ENCODE data around the gene DIO1. TPM values are rescaled to one million over a fixed set of nuclear protein-coding genes. Genes with fewer than 3 reads are reported as not detected.

Gene DIO1
- polyA plus RNA-seq, 1 donor from 2014 or later = 0.18 TPM

DNA sequence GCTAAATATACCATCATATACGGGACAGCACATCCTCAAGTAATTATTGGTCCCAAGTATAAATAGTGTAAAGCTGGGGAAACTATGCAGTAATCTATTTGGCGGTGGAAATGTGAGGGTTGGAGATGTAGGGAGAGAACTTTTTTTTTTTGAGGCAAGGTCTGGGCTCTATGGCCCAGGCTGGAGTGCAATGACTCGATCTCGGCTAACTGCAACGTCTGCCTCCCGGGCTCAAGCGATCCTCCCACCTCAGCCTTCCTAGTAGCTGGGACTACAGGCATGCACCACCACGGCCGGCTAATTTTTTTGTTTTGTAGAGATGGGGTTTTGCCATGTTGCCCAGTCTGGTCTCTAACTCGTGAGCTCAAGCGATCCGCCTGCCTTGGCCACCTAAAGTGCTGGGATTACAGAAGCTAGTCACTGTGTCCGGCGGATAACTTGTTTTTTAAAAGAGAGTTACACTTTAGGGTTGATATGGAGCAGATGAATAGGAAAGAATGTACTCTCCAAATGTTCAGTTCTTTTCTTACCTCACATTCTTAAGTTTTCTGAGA lies 49.6 kb downstream of the DIO1 start:
- Mint-ChIP-seq H3K36me3 (peaks cover 2% of the 10 kb centered on the region), H3K4me3 (peak overlapping the region in 3 of 4 donors; percentile 18 to 96 (median 54)), H3K9me3 (no peaks in the 10 kb centered on the region), H3K27ac (peak overlapping the region; percentile 33 to 64 (median 49)), H3K27me3 (no peaks in the 10 kb centered on the region), H3K4me1 (peaks cover 26 to 31% (median 29%) of the 10 kb centered on the region in 3 donors)

GRCh38 chr1:53944469-53945182 lies 50.6 kb downstream of the DIO1 start:
- Mint-ChIP-seq H3K9me3 (no peaks in the 10 kb centered on the region), H3K36me3 (no peaks in the 10 kb centered on the region), H3K27ac (peak overlapping the region; percentile 76 to 96 (median 92)), H3K4me1 (peaks cover 26 to 31% (median 29%) of the 10 kb centered on the region in 3 donors), H3K4me3 (peak overlapping the region; percentile 95 to 99 (median 96)), H3K27me3 (no peaks in the 10 kb centered on the region)

DNA sequence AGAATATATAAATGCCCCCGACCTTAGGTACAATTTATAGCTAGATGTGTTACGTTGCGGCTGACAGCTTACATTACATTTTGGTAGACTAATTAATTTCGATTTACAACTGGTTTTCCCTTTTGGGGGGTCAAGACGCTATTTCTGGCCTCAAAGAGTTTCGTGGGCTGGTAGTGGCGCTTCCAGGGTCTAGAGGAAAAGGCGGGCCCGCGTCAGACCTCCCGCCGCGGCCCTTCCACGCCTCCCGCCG lies 51.1 kb downstream of the DIO1 start:
- Mint-ChIP-seq H3K27ac (peak overlapping the region; percentile 76 to 96 (median 92)), H3K9me3 (no peaks in the 10 kb centered on the region), H3K4me1 (peaks cover 26 to 29% (median 28%) of the 10 kb centered on the region in 3 donors), H3K27me3 (no peaks in the 10 kb centered on the region), H3K4me3 (peak overlapping the region; percentile 95 to 99 (median 96)), H3K36me3 (no peaks in the 10 kb centered on the region)

DNA sequence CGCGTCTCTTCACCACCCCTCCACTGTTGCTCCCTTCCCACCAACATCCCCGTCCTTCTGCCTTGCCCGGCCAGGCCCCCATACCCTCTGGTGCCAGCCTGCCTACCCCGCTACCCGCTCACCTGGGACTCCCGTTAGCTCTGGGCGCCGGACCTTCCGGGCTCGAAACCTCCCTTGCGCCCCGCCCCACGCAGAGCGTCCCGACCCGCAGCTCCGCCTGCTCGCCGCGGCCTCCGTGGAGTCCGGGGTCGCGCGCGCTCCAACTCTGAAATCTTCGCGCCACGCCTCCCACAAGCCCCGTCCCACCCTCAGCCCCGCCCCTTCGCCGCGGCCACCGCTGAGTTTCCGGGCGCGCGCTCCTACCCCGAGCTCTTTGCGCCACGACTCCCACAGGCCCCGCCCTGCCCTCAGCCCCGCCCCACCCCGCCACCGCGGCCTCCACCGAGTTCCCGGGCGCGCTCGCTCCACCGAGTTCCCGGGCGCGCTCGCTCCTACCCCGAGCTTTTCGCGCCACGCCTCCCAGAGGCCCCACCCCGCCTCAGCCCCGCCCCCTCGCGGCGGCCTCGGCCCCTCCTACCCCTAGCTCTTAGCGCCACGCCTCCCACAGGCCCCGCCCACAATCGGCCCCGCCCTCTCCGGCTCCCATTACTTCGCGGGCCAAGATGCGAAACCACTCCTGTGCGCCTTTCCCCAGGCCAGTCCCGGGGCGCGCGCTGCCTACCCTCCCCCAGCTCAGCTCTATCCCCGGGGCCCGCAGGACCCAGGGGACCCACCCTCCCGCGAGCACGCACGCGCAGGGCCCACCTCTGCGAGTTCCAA lies 51.7 kb downstream of the DIO1 start, which contains the start of gene IFT25:
Gene IFT25, minus strand, starts transcription at position 267 of the 819 bp plus-strand sequence. CDS start 5,617 bp downstream, outside the sequence.
- Mint-ChIP-seq H3K9me3 (no peaks in the 10 kb centered on the region), H3K27me3 (no peaks in the 10 kb centered on the region), H3K36me3 (no peaks in the 10 kb centered on the region), H3K4me3 (peak within 1 kb of the TSS; percentile 95 to 99 (median 96)), H3K27ac (peak within 1 kb of the TSS; percentile 76 to 96 (median 92)), H3K4me1 (peaks cover 24 to 27% (median 26%) of the 10 kb centered on the region in 3 donors)

GRCh38 chr1:53946252-53947171 lies 52.5 kb downstream of the DIO1 start, which contains the start of gene LRRC42:
LRRC42 (plus strand) TSS chr1:53946350; CDS start chr1:53952000, 5,650 bp downstream.
- no peaks in the 10 kb centered on the region for H3K27me3 Mint-ChIP-seq
- H3K36me3 Mint-ChIP-seq = peaks cover 1% of the 10 kb centered on the region
- H3K9me3 Mint-ChIP-seq = no peaks in the 10 kb centered on the region
- peak within 1 kb of the TSS; percentile 76 to 96 (median 92) for H3K27ac Mint-ChIP-seq
- H3K4me3 Mint-ChIP-seq = peak within 1 kb of the TSS; percentile 95 to 99 (median 96)
- peaks cover 24 to 27% (median 26%) of the 10 kb centered on the region in 3 donors for H3K4me1 Mint-ChIP-seq

- Mint-ChIP-seq H3K27me3 (no peaks in the 10 kb centered on the region), H3K36me3 (peaks cover 3% of the 10 kb centered on the region), H3K27ac (peak overlapping the region in 1 of 3 donors; percentile 69), H3K9me3 (no peaks in the 10 kb centered on the region), H3K4me3 (peak overlapping the region; percentile 41 to 81 (median 66)), H3K4me1 (peaks cover 24 to 27% (median 26%) of the 10 kb centered on the region in 3 donors)
These were observed 53.4 kb downstream of the DIO1 start for GRCh38 chr1:53947172-53947907.

DNA sequence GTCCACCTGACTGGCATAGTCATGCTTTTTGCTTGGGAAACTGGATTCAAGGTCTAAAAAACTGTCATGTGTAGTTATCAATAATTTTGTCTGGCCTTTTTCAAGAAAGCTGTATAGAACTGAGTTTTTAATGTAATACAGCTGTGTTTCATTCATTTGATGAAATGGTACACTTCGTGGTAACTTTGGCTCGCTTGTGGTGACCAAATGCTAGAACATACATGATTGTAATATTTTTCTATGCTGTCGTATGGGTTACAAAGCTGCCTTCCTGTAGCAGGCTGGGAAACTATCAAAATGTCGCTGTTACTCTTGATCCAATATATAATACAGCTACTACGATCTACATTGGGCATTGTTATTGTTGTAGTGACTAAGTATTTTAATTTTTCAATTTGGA lies 54.3 kb downstream of the DIO1 start:
- no peaks in the 10 kb centered on the region for H3K9me3 Mint-ChIP-seq
- peak overlapping the region in 2 of 4 donors; percentile 37 to 81 for H3K4me3 Mint-ChIP-seq
- no peaks in the 10 kb centered on the region for H3K27me3 Mint-ChIP-seq
- peaks cover 17 to 24% (median 20%) of the 10 kb centered on the region in 3 donors for H3K4me1 Mint-ChIP-seq
- peaks cover 5% of the 10 kb centered on the region for H3K36me3 Mint-ChIP-seq
- H3K27ac Mint-ChIP-seq = peak overlapping the region in 1 of 3 donors; percentile 69

GRCh38 chr1:53949023-53949990 lies 55.3 kb downstream of the DIO1 start:
- Mint-ChIP-seq H3K27ac (peak overlapping the region in 2 of 3 donors; percentile 7 to 68), H3K27me3 (no peaks in the 10 kb centered on the region), H3K36me3 (peaks cover 5% of the 10 kb centered on the region), H3K4me1 (peaks cover 9 to 16% (median 12%) of the 10 kb centered on the region in 3 donors), H3K9me3 (no peaks in the 10 kb centered on the region), H3K4me3 (peak overlapping the region in 1 of 4 donors; percentile 81)

- no peak overlapping the region for H3K27ac Mint-ChIP-seq
- peaks cover 0 to 8% (median 6%) of the 10 kb centered on the region in 3 donors for H3K4me1 Mint-ChIP-seq
- H3K36me3 Mint-ChIP-seq = peaks cover 5% of the 10 kb centered on the region
- H3K27me3 Mint-ChIP-seq = no peaks in the 10 kb centered on the region
- no peak overlapping the region for H3K4me3 Mint-ChIP-seq
- H3K9me3 Mint-ChIP-seq = no peaks in the 10 kb centered on the region
These were observed 57.7 kb downstream of the DIO1 start for GRCh38 chr1:53951697-53952096.

GRCh38 chr1:53954128-53954527 lies 60.1 kb downstream of the DIO1 start:
- H3K36me3 Mint-ChIP-seq = peaks cover 6% of the 10 kb centered on the region

DNA sequence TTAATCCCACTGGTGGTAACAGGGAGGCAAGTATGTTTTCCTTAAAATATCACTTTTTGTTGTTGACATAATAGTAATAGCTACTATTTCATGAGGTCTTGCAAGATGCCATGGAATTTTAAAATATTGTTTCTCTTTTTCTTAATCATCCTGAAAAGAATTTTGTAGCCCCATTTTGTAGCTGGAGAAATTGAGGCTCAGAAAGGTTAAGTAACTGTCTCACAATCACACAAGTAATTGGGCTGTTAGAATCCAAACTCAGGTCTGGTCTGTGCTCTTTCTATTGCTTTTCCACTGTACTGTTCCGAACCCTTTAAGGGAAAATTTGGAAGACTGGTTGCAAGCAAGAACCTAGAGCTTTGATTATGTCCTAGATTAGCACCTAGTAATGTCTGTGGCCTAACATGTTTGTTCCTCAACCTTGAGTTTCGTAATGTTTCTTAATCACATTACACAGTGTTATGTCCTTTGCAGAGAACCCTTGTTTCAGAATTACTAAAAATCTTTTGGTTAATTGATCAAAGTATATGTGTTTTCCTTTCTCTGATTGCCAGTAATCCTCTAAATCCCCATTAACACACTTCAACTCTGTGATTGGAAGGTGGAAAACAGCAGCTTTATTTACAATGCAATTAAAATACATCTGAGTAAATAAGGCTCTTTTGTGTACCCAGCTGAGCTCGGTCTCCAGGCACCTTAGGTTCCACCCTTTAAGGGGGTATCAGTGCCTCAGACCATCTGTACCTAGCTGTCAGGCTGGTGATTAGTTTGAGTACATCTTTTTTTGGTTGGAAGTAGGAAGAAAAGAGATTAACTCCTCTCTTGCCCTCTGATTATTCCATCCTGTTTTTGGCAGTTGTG lies 62.6 kb downstream of the DIO1 start:
- no peaks in the 10 kb centered on the region for H3K4me1 Mint-ChIP-seq
- no peaks in the 10 kb centered on the region for H3K9me3 Mint-ChIP-seq
- no peaks in the 10 kb centered on the region for H3K27me3 Mint-ChIP-seq
- peaks cover 5% of the 10 kb centered on the region for H3K36me3 Mint-ChIP-seq
- H3K4me3 Mint-ChIP-seq = no peak overlapping the region
- H3K27ac Mint-ChIP-seq = no peak overlapping the region

More at GRCh38 chr1:53954128-53954527, 60.1 kb downstream of the DIO1 start:
- Mint-ChIP-seq H3K4me1 (no peaks in the 10 kb centered on the region), H3K27me3 (no peaks in the 10 kb centered on the region), H3K27ac (no peak overlapping the region), H3K9me3 (no peaks in the 10 kb centered on the region), H3K4me3 (no peak overlapping the region)

DNA sequence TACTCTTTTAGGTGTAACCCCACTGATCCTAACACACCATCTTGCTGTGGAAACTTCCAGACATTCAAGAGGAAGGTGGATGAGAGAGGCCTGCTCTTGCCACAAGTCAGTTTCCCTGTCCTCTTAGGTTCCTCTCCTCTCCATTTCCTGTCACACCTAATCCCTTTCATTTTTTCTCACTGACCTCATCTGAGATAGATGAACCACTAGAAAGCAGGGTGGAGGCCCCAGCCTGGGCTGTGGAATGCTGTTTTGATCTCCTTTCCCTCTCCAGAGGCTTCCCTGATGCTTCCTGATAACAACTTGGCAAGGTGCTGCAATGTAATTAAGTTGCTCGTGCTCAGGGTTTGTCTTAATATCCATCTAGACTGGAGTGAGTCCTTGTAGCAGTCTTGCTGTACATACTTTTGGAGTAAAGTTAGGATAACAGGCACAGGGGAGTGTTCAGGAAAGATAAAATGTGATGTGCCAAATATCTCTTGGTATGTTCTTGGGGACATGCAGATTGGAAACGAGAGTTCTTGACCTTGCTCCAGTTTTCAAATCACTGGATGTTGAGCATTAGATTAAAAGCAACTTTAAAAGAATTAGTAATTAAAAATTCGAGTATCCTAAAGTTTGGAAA lies 63.3 kb downstream of the DIO1 start:
- no peaks in the 10 kb centered on the region for H3K9me3 Mint-ChIP-seq
- no peak overlapping the region for H3K27ac Mint-ChIP-seq
- H3K4me3 Mint-ChIP-seq = no peak overlapping the region
- H3K4me1 Mint-ChIP-seq = no peaks in the 10 kb centered on the region
- no peaks in the 10 kb centered on the region for H3K27me3 Mint-ChIP-seq
- H3K36me3 Mint-ChIP-seq = peaks cover 4% of the 10 kb centered on the region
